HG03460 (cell line): ENCODE data around the gene PRR13.
"Not testable (repeated sequence)": the region's sequence is repeated elsewhere in the genome, so short reads cannot be mapped to it uniquely, and the experiment has no call there.

Experiments
- ATAC-seq: cut with Tn5 transposase; IDR thresholded peaks from one replicate; pipeline ENCODE4 v1.9.1; 2021; ENCODE audit not compliant: unreplicated experiment

The PRR13 gene

DNA sequence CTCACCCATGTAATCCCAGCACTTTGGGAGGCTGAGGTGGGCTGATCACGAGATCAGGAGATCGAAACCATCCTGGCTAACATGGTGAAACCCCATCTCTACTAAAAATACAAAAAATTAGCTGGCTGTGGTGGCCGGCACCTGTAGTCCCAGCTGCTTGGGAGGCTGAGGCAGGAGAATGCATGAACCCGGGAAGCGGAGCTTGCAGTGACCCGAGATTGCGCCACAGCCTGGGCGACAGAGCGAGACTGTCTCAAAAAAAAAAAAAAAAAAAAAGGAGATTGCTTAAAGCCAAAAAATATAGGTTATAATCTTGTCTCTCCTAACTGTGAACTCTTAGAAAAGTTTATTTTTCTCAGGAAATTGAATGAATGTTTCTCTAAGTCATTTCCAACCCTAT is 6.2 kb upstream of the PRR13 start:
- not testable (repeated sequence) for ATAC-seq

DNA sequence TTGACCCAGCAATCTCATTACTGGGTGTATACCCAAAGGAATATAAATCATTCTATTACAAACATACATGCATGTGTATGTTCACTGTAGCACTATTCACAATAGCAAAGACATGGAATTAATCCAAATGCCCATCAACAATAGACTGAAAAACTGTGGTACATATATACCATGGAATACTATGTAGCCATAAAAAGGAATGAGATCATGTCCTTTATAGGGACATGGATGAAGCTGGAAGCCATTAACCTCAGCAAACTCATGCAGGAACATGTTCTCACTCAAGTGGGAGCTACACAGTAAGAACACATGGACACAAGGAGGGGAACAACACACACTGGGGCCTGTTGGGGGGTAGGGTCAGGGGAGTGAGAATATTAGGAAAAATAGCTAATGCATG is 2.0 kb upstream of the PRR13 start:
- ATAC-seq = not testable (repeated sequence)

DNA sequence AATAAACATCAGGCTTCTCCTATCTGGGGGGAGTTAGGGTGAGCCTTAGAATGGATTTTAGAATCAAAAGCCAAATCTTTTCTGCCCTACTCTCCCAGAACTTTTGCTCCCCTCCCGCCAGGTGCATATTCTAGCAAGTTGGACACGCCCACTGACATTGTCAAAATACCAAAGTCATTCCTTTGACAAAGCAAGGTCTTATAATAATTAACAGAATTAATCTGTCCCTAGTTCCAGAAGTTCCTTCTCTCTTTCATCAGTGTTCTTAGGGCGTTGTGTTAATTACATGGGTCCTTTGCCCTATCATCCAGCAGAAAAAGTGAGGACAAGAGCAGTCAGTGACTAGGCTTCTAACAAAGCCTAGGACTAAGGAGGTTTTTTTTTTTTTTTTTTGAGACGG is 2.4 kb downstream of the PRR13 start:
- no peak for ATAC-seq

GRCh38 chr12:53444593-53445325 is 3.2 kb downstream of the PRR13 start:
- not testable (repeated sequence) for ATAC-seq

DNA sequence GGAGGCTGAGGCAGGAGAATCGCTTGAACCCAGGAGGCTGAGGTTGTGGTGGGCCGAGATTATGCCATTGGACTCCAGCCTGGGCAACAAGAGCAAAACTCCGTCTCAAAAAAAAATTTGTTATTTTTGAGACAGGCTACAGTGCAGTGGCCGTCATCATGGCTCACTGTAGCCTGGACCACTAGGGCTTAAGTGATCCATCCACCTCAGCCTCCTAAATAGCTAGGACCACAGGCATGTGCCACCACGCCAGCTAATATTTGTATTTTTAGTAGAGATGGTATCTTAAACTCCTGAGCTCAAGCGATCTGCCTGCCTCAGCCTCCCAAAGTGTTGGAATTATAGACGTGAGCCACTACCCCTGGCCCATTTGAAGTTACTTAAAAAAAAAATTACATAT is 9.4 kb downstream of the PRR13 start:
- no peak for ATAC-seq

DNA sequence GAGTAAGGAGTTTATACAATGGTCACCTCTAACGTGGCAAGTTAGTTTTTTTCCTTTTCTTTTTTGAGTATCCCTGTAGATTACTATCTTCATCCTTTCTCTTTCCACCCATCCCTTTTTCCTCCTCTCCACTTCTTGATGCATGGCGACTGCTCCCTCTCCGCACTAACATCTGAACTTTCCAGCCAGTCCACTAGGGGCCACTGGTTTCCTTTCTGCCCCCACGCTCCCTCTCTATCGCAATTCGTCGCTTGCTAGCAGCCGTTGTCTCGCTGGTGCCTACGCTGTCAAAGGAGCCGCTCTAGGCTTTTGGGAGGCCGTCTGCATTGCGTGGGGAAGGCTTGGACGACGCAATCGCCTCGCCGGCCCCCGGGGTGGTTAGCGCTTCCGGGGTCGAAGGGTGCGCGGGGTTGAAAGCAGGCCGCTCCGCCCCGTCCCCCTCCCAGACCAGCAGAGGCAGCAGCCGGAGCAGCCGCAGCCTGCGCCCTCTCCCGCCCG is 10.2 kb downstream of the PRR13 start, which contains the start of gene PCBP2:
Gene PCBP2, plus strand, starts transcription at position 442 of the 498 bp plus-strand sequence. CDS start 2,699 bp downstream, outside the sequence.
- peak; percentile 90 for ATAC-seq

DNA sequence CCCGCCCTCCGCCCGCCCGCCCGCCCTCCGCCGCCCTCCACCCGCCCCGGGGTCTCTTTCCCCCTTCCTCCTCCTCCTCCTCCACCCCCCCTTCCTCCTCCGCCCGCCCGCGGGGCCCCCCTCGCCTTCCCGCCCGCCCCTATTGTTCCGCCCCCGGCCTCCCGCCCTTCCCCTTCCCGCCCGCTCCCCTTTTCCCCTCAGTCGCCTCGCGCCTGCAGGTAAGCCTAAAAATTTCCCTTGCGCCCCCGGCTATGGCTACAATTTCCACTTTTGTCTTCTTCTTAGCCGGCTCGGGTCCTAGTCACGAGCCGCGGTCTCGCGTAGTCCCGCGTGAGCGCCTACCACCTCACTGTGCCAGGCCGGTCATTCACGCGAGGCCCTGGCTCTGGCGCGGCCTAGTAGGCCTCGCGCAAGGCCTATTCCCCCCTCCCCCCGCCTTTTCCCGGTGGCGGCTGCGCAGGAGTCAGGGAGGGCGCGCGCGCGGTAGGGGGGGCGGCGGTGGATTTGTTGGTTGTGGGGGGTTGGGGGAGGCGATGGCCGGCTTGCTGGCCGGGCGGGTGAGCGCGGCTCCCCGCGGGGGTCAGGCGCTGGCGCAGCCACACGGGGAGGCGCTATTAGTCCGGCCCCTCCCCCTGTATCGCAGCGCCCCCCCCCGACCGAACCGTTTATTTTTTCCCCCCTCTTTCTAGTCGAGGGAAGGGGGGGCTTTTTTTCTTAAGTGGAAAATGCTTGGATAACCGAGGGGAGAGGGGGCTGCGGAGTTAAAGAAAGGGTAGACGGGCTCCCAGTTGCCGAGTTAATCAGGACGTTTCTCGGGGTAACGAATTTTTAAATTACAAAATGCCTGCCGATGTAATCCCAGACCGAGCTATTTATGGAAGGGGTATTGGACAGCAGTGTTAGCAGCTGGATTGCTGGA is 10.9 kb downstream of the PRR13 start:
- peak; percentile 35 for ATAC-seq

DNA sequence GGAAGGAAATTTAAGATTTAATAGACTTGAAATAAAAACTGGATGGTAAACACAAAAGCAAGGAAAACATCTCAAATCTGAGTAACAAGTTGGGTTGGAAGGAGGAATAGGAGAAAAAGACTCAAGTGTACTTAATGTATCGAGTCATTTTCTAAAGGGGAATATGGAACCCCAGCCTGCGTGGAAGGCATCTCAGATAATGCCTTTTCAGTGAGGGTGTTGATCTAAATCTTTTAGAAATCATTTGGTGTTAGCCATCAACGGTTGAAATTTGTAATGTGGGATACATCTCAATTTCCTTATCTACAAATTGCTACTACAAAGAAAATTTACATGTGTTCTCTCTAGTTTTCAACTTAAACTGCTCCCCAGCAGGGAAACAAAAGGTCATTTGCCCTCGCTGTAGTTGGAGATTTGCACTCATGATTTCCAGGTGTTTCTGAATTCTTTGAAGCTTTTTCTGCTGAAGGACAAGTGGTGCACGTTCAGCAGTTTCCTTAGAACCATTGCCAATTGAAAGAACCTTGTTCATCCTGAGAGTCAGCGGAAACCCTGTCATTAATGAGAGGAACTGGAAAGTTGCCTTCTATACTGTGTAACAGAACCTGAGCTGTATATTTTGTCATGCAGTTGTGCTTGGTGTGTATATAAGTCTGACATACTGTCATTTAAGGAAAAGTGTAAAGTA is 12.6 kb downstream of the PRR13 start:
- ATAC-seq = no peak

- ATAC-seq = no peak
Measured at GRCh38 chr12:53454707-53455106, 13.2 kb downstream of the PRR13 start.

DNA sequence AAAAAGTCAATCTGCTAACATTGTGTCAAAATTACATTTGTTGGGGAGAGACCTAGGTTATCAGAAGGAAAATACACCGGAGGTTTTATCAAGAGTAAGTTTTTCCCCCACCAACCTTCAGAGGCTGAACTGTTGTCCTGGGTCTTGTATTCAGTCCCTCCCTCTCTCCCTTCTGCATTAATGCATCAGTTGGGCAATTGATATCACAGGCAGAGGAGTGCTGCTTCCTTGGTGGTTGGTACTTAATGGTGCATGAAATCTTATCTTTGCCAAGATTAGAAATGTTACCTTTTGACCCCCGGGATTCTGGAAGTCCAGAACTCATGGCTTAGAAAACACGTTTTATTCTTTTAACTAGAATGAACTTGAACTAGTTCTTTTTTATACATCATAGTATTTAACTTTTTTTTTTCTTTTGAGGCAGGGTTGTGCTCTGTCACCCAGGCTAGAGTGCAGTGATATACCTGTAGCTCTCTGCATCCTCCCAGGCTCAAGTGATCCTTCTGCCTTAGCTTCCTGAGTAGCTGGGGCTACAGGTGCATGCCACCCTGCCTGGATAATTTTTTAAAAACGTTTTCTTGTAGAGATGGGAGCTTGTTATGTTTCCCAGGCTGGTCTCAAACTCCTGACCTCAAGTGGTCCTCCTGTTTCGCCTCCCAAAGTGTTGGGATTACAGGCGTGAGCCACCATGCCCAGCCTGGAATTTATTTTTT is 15.3 kb downstream of the PRR13 start:
- ATAC-seq = no peak

DNA sequence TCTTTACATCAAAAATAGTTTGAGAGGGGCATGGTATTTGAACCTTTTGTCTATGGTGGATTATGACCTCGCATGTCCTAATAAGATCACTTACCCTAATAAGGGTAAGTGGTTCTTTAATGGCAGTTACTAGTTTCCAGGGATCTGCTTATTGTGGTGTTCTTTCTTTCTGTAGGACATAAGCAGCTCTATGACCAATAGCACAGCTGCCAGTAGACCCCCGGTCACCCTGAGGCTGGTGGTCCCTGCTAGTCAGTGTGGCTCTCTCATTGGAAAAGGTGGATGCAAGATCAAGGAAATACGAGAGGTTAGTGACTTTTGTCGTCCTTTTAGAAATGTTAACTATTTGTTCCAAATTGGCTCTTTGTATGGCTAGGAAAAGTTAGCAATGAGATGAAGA is 17.6 kb downstream of the PRR13 start:
- no peak for ATAC-seq

DNA sequence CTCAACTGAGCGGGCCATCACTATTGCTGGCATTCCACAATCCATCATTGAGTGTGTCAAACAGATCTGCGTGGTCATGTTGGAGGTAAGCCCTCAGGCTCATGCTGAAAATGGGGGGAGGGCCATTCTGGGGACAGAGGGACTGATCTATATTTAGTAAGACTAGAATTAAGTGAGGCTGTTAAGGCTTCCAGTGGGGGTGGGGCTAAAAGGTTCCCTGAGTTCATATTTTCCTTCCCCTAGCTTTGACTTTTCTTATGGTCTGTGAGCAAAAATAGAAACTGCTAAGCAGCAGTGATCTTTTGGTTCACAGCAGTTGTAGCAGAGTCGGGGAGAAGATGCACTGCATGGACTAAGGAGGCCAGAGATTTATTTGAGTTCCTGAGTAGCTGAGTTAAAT is 19.5 kb downstream of the PRR13 start:
- no peak for ATAC-seq

DNA sequence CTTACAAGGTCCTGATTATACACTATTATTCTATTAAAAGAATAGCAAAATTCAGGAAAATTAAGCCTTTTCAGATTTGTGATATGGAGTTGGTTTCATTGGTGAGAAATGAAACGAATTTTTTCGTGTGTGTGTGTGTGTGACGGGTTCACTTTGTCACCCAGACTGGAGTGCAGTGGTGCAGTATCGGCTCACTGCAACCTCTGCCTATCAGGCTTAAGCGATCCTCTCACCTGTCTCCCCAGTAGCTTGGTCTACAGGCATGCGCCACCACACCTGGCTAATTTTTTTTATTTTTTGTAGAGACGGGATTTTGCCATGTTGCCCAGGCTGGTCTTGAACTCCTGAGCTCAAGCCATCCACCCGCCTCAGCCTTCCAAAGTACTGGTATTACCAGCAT is 20.1 kb downstream of the PRR13 start:
- ATAC-seq = no peak

GRCh38 chr12:53462935-53463334 is 21.4 kb downstream of the PRR13 start:
- no peak for ATAC-seq

DNA sequence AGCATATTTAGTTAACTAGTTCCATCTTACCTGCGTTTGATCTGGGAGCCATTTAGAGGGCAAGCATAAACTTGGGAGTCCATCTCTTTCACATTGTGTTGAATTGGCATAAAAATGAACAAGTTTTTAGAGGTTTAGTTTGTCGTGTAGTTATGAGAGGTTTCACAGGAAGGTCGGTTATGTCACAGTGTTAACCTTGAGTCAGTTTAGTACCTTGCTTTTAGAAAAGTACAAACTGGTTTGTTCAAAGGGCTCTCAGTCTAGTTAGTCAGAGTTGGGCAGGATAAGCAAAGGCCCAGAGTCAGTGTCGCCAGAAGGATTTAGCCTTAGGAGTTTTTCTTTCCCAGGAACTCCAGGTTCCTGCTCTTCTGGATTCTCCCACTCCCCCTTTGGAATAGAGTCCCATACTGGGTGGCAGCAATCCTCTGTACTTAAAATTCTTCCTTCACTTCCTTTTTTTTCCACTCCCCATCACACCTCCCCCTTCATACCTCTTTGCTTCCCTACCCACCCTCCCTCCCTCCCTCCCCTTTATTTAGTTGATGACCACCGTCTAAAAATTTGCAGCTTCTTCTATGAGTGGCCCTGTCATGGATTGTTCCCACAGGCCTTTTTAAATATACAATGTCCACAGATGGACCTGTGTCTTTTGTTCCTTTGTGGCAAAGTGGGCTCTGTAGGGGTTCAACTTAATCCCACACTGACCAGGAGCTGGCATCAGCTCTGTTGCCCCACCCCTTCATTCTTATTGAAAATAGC is 22.4 kb downstream of the PRR13 start:
- no peak for ATAC-seq

- ATAC-seq = no peak
Measured at GRCh38 chr12:53464685-53465418, 23.3 kb downstream of the PRR13 start.

GRCh38 chr12:53465679-53466078 is 24.1 kb downstream of the PRR13 start:
- no peak for ATAC-seq

DNA sequence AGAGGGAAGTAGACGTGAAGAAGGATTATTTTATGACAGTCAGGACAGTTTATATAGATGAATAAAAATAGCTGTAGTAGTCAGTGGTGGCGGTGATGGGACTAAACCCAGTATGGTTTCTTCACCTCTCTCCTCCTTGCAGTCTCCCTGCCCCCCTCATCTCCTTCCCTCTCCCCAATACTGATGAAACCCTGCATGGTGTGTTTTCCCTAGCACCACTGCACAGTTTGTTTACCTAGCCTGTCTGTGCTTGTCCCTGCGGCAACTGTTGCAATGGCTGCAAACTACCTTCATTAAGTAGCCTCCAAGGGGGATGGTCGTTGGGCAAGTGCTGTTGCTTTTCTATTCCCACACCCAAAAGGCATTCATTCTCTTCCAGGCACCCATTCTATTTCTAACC is 25.1 kb downstream of the PRR13 start:
- ATAC-seq = no peak

DNA sequence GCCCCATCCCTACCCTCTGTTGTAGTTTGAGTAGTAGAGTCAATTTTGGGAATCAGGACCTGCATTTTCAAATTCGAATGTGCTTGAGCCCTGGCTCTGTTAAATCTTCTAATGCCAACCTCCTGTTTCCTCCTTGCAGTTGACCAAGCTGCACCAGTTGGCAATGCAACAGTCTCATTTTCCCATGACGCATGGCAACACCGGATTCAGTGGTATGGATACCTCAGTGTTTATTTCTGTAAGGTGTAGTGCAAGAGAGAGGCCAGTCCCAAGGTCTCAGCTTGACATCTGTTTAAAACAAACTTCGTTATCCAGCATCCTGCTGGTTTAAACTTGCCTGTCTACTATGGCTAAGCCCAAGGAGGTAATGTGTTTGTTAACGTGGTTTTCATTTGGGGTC is 25.5 kb downstream of the PRR13 start:
- no peak for ATAC-seq
